Epithelial cell of proximal tubule (primary cell): Measurements from ENCODE around the gene CNGB1. TPM values are rescaled to one million over a fixed set of nuclear protein-coding genes. Genes with fewer than 3 reads are reported as not detected.

Experiments
- DNase-seq: peaks from one replicate; pipeline ENCODE4 v3.0.0-alpha.2; 2011; ENCODE audit warnings: low read depth
- H3K4me3 ChIP-seq: 2 replicates; pipeline ENCODE4 v1.5.1; 2011; ENCODE audit warnings: low read depth, mild to moderate bottlenecking, low read length
- CTCF ChIP-seq: conservative IDR thresholded peaks from 2 replicates; pipeline ENCODE4 v1.5.1; 2012; ENCODE audit warnings: low read depth, mild to moderate bottlenecking, low read length
- total RNA-seq: library from RNA; depleted of rRNA; stranded (reverse); fragments of >200 nt; gene quantifications from 2 replicates; pipeline ENCODE4 v1.2.3, GENCODE V29; 2015

The CNGB1 gene
- total RNA-seq, result under 0.01 and 1.4 TPM in 2 replicates

- no peak for DNase-seq
- no peak for TF ChIP-seq CTCF
- H3K4me3 ChIP-seq, result no peak within 1 kb of the TSS
Measured at GRCh38 chr16:57970970-57971369, at the start of gene CNGB1. Gene CNGB1, minus strand, starts transcription at chr16:57971128. Its CDS starts 3,842 bp downstream, at chr16:57967286.

GRCh38 chr16:58019866-58020538 lies 49.1 kb upstream of the CNGB1 start:
- H3K4me3 ChIP-seq, result no peak overlapping the region
- DNase-seq, result no peak
- TF ChIP-seq CTCF, result no peak

GRCh38 chr16:58018803-58019202 lies 47.9 kb upstream of the CNGB1 start:
- no peak for DNase-seq
- H3K4me3 ChIP-seq, result no peak overlapping the region
- TF ChIP-seq CTCF, result peak; percentile 5

GRCh38 chr16:58016840-58017446 lies 46.0 kb upstream of the CNGB1 start:
- no peak for TF ChIP-seq CTCF
- H3K4me3 ChIP-seq, result no peak overlapping the region
- no peak for DNase-seq

- H3K4me3 ChIP-seq, result no peak overlapping the region
- no peak for TF ChIP-seq CTCF
- DNase-seq, result no peak
Measured at GRCh38 chr16:58013201-58013956, 42.5 kb upstream of the CNGB1 start.

- H3K4me3 ChIP-seq, result no peak overlapping the region
- no peak for TF ChIP-seq CTCF
- no peak for DNase-seq
Measured at GRCh38 chr16:58012481-58012880, 41.6 kb upstream of the CNGB1 start.
